GM18507 (cell line): Measurements from ENCODE around the gene S100A10.

Experiments
- DNase-seq: peaks from one replicate; pipeline ENCODE4 v3.0.0; 2011; ENCODE audit warnings: low read depth; ENCODE audit not compliant: insufficient read length; ENCODE audit errors: extremely low spot score
- FAIRE-seq: peaks from 2 replicates; lab custom pipeline; 2011; peaks lifted over from hg19 to GRCh38; lab: Jason Lieb, UNC

The S100A10 gene

GRCh38 chr1:151993734-151994496 lies at the start of gene S100A10:
TSS of gene S100A10 (minus strand) at chr1:151993859. CDS start at chr1:151986230, 7,629 bp downstream.
- DNase-seq (no peak), FAIRE-seq (no peak)

GRCh38 chr1:152042030-152042429 lies 48.4 kb upstream of the S100A10 start:
- DNase-seq (no peak), FAIRE-seq (no peak)

GRCh38 chr1:152039886-152040285 lies 46.2 kb upstream of the S100A10 start:
- FAIRE-seq, result no peak

GRCh38 chr1:152039461-152039860 lies 45.8 kb upstream of the S100A10 start:
- no peak for DNase-seq
- FAIRE-seq, result no peak

More at GRCh38 chr1:152039886-152040285, 46.2 kb upstream of the S100A10 start:
- no peak for DNase-seq

GRCh38 chr1:152038871-152039270 lies 45.2 kb upstream of the S100A10 start:
- FAIRE-seq, result no peak
- no peak for DNase-seq

- peak; percentile 76 for FAIRE-seq
- peak; percentile 54 for DNase-seq
Measured at GRCh38 chr1:152036267-152037216, 42.9 kb upstream of the S100A10 start, which contains the start of gene S100A11. TSS of gene S100A11 (minus strand) at chr1:152037004. CDS start at chr1:152036915, 89 bp downstream.

- FAIRE-seq (no peak), DNase-seq (no peak)
Measured at GRCh38 chr1:152035539-152036266, 42.0 kb upstream of the S100A10 start.

- peak; percentile 46 for DNase-seq
- FAIRE-seq, result peak; percentile 78
Measured at GRCh38 chr1:152034654-152035538, 41.2 kb upstream of the S100A10 start.

GRCh38 chr1:152034324-152034653 lies 40.6 kb upstream of the S100A10 start:
- FAIRE-seq (no peak), DNase-seq (no peak)

- no peak for DNase-seq
- no peak for FAIRE-seq
Measured at GRCh38 chr1:152029929-152030211, 36.2 kb upstream of the S100A10 start.

GRCh38 chr1:152029144-152029928 lies 35.7 kb upstream of the S100A10 start:
- no peak for DNase-seq

GRCh38 chr1:152026895-152027294 lies 33.2 kb upstream of the S100A10 start:
- no peak for FAIRE-seq

More at GRCh38 chr1:152029144-152029928, 35.7 kb upstream of the S100A10 start:
- FAIRE-seq, result no peak

GRCh38 chr1:152024223-152024622 lies 30.6 kb upstream of the S100A10 start:
- DNase-seq (no peak), FAIRE-seq (no peak)

More at GRCh38 chr1:152026895-152027294, 33.2 kb upstream of the S100A10 start:
- DNase-seq, result no peak

GRCh38 chr1:152023221-152023620 lies 29.6 kb upstream of the S100A10 start:
- no peak for FAIRE-seq
- DNase-seq, result no peak

- FAIRE-seq, result no peak
- no peak for DNase-seq
Measured at GRCh38 chr1:152022474-152022873, 28.8 kb upstream of the S100A10 start.

GRCh38 chr1:152021569-152021968 lies 27.9 kb upstream of the S100A10 start:
- DNase-seq (no peak), FAIRE-seq (no peak)

- DNase-seq (no peak), FAIRE-seq (no peak)
Measured at GRCh38 chr1:152020849-152021248, 27.2 kb upstream of the S100A10 start.

- DNase-seq, result no peak
Measured at GRCh38 chr1:152018537-152018936, 24.9 kb upstream of the S100A10 start.

More at GRCh38 chr1:152018537-152018936, 24.9 kb upstream of the S100A10 start:
- no peak for FAIRE-seq
